Measurements from ENCODE around the gene CASK.

Gene CASK

DNA sequence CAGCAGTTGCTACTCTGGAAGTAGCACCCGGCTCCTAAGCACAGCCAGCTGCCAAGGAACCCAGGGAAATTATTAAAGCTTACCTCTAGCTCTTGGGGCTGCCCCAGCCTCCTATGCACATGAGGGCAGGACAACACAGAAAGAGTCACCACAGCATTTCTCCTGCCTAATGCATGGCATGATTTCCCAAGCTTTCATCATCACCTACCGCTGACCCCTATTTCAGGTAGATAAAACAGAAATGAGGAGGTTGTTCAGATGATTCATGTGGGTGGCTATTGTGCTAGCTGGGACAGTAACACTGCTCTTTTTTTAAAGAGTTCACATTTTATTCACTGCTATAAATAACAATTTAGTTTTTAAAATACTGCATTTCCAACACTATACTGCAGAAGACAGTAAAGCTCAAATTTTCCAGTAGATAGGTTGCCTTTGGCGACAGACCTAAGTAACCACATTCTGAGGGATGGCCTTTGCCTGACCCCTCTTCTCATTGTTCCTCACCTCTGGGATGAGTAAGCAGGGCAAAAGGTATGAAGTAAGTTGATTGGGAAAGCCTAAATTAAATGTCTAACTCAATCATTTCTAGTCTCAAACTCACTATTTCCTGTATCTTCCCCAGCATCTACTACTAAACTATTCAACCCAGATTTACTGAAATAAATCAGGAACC is 16.7 kb downstream of the CASK start:
- DNase-seq, result no peak

DNA sequence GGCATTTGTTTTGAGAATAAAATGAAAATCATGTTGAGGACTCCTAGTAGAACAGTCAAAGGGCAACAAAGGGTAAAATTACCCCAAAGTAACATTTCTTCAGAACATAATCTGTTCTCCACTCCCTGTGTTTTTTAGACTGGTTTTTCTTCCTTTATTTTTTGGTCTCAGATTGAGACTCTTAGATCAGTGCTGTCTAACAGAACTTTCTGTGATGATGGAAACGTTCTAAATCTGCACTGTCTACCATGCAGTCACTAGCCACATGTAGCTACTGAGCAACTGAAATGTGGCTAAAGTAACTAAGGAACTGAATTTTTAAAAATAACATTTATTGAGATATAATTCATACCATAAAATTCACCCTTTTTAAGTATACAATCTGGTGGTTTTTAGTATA is 19.8 kb downstream of the CASK start:
- DNase-seq, result no peak

DNA sequence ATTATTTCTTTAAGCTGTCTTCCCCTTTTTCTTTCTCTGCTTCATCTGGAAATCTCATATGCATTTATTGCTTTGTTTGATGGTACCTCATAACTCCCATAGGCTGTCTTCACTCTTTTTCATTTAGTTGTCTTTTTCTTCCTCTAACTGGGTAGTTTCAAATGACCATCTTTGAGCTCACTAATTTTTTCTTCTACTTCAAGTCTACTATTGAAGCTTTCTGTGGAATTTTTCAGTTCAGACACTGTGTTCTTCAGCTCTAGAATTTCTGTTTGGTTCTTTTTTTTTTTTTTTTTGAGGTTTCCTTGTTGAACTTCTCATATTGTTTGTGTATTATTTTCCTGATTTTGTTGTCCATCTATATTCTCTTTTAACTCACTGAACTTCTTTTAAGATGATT is 23.0 kb downstream of the CASK start:
- no peak for DNase-seq

DNA sequence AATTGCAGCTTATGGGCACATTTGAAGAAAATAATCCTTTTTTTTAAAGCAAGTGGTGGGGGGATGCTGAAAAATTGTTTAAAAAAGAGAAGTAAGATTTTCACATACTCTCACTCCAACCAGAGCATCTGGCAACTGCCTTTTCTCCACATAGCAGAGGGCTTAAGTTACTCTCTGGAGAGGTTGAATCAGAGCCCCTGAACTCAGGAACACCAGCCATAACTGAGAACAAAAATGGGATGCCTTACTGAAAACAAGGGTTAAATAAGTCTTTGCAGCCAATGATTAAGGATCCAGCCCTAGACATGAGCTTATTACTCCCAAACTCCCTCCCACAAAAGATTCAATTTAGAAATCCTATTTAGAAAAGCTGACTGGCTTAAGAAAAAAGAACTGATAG is 27.5 kb downstream of the CASK start:
- DNase-seq, result no peak

DNA sequence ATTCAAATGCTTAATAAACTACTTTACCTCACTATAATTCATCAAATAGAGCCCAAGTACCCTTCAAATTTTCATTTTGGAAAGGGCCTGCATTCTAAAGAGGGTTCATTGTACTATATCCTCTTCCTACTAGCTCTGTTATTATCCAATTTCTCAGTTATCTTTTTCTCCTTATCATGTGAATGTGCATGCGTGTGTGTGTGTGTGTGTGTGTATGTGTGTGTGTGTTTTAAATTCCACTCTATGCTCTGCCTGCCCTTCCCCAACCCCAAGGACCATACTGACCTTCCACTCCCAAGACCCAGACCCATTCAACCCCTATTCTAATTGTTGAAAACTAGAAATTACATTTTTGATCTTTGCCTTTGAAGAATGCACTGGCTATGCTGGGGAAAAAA is 33.3 kb downstream of the CASK start:
- DNase-seq, result no peak

DNA sequence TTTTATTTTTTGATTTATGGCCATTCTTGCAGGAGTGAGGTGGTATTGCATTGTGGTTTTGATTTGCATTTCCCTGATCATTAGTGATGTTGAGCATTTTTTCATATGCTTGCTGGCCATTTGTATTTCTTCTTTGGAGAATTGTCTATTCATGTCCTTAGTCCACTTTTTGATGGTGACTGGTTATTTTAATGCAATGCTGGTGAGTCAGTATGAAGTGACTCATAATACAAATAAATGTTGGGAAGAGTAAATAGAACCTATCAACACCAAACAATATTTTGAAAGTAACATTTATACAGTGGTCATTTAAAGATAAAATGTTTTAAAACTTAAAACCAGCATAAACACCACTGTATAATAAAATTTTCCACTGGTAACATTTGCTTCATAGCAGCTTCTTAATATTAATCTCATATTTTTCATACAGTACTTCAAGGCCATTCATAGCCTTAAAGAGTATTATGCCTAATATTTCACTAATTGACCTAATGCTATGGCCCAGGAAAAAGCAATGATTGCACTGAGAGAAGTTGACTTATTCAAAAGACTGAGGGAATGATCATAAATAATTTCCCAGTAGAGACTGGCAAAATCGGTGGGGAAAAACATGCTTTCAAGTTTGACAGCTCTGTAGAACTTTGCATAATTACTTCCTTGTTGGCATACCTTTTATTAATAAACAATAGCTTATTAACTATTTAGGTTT is 33.9 kb downstream of the CASK start:
- no peak for DNase-seq

DNA sequence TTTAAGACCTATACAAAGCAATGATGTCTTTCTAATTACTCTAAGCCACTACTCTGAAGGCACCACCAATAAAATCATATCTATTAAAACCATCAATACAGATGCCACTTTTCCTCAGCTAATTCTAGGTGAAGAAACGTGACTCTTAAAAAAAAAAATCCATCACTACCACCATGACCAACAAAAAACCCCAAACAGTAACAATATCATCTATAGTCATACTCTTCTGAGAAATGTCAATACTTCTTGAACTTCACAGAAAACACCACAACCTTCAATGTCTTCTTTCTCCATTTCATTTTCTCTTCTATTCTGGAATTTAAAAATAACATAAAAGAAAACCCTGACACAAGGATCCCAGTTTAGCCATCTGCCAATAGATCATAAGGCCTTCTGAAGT is 35.7 kb downstream of the CASK start:
- DNase-seq, result no peak

DNA sequence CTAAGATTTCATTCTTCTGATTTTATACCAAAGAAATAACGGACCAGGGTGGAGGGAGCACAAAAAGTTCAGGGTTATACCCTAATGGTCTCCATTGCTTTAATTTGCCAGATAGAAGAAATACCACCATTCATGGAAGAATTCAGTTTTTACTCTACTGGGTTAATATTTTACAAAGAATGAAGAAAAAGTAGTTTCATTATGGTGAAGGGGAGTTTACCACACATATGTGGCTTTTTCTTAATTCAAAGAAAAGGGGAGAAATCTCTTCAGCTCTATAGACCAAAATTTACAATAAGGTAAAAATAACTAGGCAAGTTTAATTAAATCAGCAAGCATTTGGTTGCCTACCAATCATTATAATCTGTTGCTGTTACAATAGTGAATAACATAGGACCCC is 37.6 kb downstream of the CASK start:
- DNase-seq, result no peak

DNA sequence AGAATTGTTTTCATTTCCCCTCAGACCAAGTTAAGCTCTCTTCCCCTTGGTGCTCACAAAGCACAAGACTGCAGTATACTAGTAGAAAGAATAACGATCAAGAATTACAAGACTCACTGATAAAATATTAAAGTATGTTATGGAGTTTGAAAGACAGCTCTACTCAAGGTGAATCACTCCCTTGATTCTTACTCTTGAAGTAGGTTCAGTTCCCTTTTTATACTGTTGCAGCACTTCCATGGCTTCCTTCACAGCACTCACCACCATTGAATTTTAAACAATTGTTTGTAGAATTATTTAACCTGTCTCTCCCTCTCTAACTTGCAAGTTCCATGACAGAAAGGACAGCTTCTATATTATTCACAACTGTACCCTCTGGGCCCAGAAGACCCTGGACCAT is 42.2 kb downstream of the CASK start:
- DNase-seq, result no peak

DNA sequence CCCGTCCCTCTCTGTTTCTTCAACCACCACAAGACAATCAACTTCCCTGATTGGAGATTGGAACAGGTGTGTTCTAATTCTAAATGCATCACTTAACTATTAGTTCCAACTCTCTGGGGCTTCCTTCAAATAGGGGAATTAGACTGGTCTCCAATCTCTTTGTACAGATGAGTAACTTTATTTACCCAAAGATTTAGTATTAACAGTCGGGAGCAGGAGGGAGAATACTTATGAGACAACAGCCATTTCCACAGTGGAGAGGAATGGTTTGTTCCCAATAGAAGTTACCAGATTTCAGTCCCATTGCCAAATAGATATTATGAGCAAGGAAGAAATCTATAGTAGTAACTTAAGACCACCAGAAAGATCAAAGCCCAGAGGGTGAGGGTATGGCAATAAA is 46.2 kb downstream of the CASK start:
- no peak for DNase-seq

DNA sequence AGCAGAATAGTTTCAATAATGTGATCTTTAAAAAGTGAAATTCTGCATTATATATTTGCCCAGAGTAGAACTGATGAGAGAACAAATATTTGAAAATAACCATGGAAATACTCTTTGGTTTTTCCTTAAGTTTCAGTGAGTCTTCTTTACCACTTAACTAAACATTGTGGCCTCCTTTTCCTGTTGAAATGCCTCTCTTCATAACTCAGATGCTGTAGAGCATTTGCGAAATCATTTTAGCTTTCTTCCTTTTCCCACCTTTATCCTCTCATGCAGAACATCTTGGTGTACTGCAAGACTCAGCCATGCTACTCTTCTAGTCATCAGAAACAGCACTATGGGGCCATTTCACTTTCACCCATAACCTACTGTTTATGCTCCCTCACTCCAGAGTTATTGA is 48.2 kb downstream of the CASK start:
- DNase-seq, result no peak

DNA sequence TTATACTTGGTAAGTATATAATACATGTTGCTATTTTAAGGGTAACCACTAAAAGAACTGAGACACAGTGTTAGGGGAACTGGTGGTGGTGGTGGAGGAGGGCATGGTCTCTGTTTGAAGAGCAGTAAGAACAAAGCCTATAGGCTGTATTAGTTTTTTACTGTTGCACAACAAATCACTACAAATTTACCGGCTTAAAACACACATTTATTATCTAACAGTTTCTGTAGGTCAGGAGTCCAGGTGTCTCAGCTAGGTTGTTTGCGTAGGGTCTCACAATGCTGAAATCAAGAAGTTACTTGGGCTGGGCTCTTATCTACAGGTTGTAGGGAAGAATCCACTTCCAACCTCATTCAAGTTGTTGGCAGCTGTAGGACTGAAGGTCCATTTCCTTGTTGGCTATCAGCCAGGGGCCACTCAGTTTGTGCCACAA is 52.6 kb downstream of the CASK start:
- DNase-seq, result no peak

DNA sequence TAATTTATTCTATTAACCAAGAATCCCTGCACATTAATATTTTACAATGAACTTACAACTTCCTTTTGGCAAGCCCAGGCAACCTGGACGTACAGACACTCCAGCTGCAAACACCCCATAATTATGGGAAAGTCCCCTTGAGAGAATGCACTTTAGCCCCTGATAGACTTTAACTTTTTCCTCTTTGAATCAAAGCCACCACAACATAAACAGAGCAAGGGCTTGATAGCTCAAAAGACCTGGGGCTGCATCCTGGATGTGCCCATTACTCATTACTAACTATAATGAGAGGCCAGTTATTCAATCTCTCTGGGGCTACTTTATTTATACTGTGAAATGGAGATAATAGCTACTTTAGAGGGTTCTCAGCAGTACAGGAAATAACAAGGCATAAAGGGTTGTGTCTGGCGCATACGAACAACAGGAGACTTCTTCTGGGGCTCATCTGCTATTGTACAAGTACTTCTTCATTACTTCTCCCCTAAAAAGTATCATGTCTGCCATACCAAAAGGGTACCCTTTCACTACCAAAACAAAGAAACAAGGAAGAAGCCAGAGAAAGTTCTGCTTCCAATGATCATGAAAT is 54.9 kb downstream of the CASK start:
- DNase-seq, result no peak

DNA sequence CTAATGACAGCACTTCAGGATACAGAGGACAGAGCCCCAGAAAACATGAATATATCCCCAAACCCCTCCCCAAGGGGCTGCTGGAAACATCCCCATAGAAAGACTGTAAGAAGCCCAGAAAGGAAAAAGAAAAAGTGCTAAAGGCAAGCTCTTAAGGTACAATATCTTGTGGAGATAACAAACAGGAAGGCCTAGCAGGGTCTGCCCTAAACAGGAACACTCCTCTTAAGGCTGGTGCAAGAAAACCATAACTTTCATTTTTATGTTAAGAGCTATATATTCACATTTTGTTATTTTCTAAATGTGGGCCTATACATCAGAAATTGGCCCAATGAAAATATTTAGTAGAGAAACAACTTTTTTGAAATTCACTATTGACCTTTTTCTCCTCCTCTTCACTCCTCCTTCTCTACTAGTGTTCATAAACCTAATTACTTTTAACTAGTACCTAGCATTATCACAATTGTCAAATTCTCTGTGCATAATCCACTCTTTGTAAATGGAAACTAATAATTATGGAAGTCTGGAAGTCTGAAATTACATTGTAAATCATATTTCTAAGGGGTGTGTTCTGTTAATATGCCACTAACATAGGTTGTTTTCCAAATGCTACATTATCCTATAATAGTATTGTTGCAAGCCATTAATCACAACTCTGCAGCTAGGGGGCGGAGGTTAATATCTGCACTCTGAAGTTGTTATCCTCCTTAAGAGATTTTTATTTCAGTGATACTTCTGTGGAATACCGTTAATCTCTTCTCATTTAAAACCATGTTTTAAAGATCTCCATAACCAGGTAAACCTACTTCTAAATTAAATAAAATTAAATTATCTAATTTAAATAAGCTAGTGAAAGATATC is 59.8 kb downstream of the CASK start:
- DNase-seq, result no peak

DNA sequence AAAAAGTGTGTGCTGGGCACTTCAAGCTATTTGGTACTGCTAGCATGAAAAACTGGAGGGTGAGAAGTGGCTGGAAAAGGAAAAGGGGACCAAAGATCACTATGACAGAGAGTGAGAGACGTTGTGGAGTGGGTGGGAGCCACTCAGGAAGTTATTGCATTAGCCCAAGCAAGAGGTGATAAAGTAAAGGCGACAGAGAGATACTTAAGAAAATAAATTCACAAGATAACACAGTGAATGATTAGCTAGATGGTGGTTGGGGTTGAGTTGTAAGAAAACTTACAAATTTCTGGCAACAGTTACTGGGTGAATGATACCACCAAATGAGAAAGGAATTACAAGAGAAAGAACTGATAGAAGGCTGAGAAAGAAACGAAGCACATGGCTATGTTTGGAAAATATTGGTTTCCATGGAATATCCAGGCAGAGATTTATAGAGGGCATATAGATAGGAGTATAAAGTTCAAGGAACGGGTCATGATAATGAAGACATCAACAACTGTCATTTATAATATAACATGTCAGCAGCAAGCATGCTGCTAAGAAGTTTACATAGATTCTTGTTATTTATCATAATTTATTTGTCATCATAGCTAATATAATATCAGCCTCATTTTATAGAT is 60.7 kb downstream of the CASK start:
- no peak for DNase-seq

DNA sequence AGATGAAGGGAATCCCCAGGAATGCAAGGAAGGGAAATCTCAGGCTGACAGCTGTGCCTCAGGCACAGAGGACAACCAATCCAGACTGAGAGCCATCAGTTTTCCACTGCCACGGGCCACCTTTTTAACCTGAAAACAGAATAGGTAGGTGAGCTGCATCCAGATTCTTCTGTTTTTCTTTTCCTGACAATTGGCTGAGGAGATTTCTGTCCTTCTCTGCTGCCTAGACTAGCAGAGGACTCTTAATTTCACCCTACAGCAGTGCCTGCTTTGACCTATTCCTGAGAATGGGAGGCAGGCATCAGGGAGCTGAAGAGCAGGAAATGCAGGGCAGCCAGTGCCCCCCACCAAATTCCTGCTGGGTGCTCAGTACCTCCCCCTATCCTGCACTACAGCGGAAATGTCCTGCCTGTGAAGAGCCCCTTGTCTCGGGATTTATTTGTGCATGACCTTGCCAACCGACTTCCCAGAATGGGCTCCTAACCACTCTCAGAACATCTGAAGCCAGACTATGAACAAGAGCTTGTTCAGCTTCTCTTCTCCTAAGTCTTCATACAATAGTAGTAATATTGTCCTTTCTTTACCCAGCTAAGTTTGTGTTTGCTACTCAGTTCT is 65.1 kb downstream of the CASK start:
- no peak for DNase-seq

DNA sequence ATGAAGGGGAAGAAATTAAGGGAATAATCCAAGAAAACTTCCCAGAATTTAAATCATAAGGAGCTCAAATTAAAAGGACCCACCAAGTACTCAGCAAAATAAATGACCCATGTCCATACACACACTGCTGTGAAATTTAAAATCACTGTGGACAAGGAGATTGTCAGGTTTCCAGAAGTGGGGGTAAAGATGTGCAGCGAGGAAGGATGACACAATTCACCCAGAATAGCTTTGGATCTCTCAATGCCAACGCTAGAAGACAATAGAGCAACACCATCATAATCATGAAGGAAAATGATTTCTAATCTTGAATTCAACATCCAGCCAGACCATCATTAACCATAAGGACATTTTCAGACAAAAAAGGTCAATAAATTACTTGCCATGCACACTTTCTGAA is 65.7 kb downstream of the CASK start:
- no peak for DNase-seq

DNA sequence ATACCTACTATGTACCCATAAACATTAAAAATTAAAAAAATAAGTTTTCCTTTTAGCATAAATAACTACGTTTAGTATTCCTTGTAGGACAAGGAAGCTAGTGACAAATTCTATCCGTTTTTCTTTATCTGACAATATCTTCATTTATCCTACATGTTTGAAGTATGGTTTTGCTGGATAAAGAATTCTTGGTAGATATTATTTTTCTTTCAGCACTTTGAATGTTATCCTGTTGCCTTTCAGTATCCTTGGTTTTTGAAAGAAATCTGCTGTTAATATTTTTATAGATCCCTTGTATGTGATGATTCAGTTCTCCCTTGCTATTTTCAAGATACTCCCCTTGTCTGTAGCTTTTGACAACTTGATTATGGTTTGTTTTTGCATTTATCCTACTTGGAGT is 76.6 kb downstream of the CASK start:
- no peak for DNase-seq

DNA sequence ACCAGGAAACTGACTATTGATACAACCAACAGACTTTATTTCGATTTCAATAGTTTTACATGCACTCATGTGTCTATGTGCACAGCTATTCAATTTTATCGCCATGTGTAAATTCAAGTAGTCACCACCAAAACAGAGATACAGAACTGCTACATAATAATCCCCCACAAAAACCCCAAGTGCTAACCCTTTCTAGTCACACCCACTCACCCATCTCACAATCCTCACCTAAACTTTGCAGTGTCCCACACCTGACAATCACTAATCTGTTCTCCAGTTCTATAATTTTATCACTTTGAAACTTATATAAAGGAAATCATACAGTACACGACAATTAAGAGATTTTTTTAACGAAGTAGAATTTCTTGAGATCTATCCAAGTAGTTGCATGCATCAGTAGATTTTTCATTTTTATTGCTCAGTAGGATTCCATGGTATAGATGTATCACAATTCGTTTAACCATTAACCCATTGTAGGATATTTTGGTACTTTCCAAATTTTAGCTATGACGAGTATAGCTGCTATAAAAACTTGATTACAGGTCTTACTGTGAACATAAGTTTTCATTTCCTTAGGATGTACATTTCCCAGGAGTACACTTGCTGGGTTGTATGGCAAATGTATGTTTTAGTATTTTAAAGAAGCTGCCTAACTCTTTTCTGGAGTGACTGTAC is 85.9 kb downstream of the CASK start:
- DNase-seq, result no peak

DNA sequence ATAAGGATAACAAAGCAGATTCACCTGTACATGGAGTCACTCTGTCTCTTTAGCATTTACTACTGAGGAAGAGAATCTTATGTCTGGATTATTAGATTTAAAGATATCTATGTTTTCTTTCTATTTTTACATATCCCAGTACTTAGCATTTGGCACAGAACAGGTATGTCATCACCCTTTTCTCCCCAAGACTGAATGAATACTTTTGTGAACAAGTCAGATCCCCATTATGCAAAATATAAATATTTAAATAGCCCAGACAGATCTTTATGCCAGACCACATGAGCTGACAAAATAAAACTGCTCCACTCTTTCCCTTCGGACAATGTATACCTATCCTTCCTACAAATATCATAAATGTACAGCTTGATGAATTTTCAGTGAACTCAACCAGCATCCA is 94.5 kb downstream of the CASK start:
- no peak for DNase-seq

DNA sequence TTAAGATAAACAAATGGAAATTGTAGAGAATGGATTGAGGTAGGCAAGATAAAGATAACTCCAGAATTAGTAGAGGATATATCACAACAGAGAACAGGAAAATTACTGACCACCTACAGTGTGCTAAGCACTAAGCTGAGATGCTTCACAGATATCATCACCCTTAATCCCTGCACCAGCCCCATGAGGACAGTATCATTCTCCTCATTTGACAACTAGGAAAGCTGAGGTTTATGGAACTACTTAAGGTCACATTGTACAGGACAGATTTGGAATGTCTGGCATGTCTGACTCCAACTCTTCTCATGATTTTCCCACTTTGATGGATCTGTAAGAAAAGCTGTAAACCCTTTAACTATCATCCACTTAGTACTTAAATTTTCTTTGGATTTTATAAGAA is 95.5 kb downstream of the CASK start:
- DNase-seq, result no peak

DNA sequence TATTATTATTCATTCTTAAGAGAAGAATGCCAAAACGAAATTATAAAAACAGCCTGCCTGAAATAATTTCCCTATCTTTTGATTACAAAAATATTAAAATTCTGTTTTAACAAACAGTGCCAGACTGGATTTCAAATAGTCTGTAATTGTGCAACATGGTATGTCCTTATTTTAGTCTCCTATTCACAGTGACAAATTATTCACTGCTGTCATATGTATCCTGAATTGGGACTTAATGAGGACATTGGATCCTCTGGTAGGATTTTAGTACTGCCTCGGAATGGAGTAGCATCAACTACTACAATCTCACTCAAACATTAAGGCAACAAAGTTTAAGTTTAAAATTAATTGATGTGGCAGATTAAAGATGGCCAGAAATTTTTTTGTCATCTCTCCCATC is 97.6 kb downstream of the CASK start:
- no peak for DNase-seq

Measured in inflammatory macrophage (primary cell).